HG03342 (cell line): Measurements from ENCODE around the gene RAN.

ENCODE experiments used
- ATAC-seq: cut with Tn5 transposase; IDR thresholded peaks from one replicate; pipeline ENCODE4 v1.9.1; 2021; ENCODE audit warnings: mild to moderate bottlenecking, moderate library complexity; ENCODE audit not compliant: unreplicated experiment

The RAN gene

GRCh38 chr12:130925666-130926015 lies 53.8 kb downstream of the RAN start:
- no peak for ATAC-seq
